Brain pericyte (primary cell): ENCODE measurements around the gene FCER1A.
"Not testable (repeated sequence)": the region's sequence is repeated elsewhere in the genome, so short reads cannot be mapped to it uniquely, and the experiment has no call there.

Experiments
- DNase-seq: peaks from one replicate; pipeline ENCODE4 v3.0.0-alpha.2; 2012; ENCODE audit warnings: low read depth, low spot score

The FCER1A gene

DNA sequence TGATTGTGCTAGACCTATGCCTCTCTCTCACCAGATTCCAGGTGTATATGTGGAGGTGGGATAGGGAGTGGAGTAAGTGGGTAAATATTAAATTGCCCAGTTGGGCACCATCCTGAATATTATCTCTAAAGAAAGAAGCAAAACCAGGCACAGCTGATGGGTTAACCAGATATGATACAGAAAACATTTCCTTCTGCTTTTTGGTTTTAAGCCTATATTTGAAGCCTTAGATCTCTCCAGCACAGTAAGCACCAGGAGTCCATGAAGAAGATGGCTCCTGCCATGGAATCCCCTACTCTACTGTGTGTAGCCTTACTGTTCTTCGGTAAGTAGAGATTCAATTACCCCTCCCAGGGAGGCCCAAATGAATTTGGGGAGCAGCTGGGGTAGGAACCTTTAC is at the start of gene FCER1A:
FCER1A (plus strand) TSS at position 242 of the 400 bp plus-strand sequence; CDS start at position 271, 29 bp downstream.
- DNase-seq = no peak

DNA sequence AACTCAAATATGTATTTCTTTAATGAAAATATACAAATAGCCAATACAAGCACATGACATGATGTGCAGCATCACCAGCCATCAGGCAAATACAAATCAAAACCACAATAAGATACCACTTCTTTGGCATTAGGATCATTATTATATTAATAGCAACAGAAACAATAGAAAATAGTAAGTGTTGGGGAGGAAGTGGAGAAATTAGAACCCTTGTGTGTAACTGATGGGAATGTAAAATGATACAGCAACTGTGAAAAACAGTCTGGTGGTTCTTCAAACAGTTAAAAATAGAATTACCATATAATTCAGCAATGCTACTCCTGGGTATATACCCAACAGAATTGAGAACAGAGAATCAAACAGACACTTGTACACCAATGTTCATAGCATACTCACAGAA is 40.8 kb upstream of the FCER1A start:
- no peak for DNase-seq

DNA sequence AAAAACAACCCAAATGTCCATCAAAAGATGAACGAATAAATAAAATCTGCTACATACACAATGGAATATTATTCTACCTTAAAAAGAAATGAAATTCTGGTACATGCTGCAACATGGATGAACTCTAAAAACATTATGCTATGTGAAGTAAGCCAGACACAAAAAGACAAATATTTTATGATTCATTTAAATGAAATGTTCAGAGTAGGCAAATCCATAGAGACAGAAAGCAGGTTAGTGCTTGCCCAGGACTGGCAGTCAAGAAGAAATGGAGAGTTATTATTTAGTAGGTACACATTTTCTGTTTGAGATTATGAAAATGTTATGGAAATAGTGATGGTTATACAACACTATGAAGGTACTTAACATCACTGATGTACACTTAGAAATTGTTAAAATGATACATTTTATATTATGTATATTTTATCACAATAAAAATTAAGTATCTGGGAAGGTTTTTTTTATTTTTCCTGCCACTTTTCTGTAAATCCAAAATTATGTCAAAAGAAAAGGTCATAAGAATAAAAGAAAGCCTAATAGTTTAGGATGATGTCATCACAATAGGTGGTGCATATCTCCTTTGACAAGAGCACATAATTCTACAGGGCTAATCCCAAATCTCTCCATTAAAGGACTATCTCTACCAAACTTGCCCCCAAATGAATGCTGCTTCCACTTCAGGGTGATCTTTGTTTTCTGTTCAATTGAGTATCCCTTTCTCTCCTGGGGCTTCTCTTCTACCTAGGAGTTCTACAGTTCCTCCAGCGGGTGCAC is 40.2 kb upstream of the FCER1A start:
- DNase-seq = no peak

DNA sequence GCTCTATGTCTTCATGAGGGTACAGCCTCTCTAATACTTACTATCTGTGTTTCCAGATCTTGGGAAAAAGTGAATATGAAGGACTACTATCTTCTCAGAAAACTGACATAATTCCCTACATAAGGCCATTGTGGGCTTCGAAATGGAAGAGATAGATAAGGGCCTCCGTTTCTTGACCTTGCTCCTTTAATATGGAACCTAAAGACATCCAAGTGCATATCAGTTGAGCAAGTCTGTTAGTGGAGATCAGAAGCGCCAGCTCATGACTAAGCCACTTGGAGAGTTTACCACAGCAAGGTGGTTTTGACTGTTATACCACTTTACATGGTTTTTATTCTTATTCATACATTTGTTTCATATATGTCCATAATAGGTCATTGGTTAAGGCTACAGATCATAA is 35.3 kb upstream of the FCER1A start:
- no peak for DNase-seq

DNA sequence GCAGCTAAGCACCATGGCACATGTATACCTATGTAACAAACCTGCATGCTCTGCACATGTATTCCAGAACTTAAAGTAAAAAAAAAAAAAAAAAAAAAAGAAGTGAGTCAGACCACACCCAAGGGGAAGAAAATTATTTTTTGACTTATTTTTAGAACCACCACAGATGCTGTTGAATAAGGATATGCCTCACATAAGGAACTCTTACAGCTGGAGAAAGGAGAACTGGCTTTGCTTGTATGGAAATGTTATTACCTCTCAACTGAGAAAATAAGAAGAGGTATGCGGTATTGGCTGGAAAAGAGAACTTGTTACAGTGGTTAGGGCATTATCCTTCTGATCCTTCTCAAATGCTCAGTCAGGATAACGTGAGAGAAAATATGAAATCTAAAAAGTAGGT is 27.5 kb upstream of the FCER1A start:
- no peak for DNase-seq

DNA sequence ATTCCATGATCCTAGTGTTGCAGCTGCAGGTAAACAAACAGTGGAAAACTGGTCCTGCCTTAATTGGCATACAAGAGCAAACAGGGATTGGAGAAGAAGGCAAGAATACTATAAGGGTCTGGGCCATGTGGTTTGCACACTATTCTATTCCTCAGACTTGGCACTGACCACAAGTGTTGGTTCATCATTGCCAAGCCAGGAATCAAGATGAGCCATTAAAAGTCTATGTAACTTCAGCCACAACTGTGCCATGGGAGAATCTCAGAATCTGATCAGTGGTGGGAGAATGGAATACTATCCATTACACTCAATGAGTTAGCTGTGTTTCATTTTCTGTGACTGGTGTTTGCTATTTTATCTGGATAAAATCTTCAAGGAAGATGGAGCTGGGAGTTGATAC is 26.2 kb upstream of the FCER1A start:
- DNase-seq = no peak

DNA sequence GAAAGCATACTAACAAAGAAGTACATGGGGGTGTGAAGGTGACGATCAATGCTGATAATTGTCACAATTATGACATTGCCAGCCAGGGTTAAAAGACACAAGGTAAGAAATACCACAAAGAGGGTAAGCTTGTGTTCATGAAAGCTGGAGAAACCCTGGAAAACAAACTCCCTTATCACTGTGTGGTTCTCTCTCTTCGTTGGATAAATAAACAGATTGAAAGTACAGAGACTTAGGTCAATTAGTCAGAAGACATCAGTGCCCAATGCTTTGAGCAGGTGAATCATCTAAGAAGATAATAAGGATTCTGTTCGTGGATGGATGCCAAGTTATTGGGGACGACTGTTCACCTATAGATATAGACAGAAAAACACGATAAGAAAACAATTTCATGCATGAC is 22.4 kb upstream of the FCER1A start:
- no peak for DNase-seq

DNA sequence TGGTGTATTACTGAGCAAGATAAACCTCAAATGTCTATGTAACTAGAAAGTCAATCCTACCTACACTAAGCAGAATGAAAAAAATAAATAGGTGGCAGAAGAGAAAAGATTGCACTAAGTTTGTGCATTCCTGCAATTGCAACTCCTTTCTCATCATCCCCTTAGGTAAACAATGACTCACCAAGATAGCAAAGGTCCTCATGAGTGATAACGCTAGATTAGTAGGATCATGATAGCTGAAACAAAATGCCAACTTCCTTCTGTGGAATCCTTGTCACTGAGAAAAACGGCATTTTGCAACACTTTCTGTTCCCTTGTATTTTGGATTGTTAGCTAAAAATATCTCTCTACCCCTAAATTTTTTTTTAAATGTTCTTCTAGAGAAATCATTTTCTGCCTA is 20.0 kb upstream of the FCER1A start:
- no peak for DNase-seq

DNA sequence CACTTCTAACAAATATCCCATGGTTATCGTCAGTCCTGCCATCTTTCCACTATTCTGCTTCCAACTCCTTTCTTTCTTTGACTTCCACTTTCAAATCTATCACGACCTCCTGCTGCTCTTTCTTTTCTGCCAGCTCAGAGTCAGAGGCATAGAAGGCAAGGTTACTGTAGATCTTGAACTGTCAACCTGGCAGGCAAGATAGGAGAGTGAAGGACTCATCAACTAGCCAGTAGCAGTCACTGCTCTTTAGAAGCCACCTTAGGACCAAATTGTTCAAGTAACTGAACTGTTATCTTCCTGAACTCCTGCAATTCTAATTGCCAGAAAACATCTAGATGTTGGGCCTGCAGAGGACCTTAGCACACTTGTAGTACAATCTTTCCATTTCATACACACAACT is 13.1 kb upstream of the FCER1A start:
- DNase-seq = no peak

DNA sequence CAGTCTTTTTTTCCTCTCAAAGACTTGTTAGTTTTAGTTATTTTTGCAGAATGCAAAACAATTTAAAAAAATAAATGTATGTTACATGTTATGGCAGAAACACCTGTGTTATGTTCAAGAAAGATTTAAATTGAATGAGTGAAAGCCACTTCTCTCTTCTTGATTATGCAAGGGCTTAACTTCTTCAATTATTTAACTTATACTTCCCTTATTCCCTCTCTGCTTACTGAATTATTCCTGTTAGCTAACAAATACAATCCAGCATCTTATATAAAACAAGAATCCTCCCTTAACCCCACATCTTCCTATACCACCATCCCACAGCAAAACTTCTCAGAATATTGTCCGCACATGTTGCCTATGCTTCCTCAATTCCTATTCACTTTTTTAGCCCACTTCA is 10.7 kb upstream of the FCER1A start:
- DNase-seq = no peak

DNA sequence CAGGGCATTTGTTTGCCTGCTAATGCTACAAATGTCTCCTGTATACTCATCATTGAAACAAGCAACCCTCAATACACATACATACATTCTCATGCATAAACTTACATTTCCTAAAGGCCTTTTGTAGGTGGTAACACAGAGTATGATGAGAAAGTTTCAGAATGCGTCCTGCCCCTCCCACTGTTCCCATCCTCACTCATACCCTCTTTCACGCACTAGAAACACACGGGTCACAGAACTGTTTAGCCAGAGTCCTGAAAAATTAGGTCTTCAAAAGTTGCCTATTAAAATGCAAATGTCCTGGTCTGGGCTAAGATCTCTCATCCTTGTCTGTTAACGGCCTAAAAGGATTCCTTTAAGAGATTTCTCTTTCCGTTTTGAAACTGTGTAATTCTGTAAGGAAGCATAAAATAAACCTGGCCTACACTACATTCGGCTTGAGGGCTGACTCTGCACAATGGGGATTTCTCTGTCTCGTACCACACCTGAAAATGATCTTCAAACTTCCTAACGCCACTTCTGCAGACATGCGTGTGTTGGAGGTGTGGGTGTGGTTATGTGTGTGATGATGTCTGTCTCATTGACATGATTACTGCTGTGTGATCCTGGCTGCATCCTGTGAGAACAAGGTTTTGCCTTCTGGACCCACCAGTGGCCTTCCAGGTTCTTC is 5.3 kb upstream of the FCER1A start:
- no peak for DNase-seq

DNA sequence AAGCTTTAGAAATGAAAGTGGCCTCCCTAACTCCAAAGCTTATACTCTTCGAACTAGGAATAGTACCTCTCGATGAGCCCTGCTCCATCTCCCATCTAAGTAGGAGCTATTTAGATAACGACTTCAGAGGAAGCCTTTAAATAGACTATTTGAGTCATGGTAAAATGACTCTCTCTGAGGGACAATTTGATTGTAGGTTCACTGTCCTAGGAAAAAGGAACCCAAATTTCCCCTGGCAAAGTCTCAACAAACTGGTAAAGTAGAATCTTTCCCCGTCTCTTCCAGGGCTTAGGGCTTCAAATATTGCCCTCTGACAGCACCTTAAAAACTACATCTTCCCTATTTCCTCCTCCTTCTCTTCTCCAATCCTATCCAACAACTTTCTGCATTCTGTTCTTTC is 2.0 kb upstream of the FCER1A start:
- DNase-seq = no peak

DNA sequence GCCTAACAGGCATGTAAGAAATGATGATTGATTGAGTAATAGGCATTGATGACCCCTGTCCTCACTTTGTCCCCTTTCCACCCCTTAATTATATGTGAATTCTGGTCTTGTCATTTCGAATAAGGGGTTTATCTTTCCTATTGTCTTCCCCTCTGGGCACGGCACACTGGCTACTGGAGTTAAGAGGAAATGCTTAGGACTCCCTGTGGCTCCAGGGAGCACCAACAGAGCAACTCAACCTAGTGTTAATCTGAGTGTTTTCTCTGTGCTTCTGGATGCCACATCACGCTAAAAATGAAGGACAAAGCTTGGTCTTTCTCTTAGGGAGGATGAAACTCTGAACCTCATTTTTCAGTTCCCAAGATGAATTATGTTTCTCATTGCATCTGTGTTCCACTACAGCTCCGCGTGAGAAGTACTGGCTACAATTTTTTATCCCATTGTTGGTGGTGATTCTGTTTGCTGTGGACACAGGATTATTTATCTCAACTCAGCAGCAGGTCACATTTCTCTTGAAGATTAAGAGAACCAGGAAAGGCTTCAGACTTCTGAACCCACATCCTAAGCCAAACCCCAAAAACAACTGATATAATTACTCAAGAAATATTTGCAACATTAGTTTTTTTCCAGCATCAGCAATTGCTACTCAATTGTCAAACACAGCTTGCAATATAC is 5.3 kb downstream of the FCER1A start:
- DNase-seq = no peak

DNA sequence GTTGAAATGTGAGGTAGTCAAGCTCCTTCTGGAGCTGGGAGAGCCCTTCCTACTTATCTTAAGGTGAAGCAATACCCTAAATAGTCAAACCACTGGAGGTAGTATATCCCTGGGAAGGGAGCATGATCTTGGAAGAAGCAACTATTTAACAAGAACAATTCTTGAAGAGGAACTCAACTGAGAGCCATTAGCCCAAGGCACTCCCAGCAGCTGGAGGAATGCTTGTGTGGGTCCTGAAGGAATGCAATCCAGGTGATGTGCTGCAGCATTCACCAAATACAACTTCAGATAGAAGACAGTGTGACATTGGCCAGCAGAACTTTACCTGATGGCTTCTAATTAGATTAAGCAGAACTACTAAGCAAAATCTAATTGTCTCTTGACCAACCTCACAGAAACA is 9.5 kb downstream of the FCER1A start:
- no peak for DNase-seq

DNA sequence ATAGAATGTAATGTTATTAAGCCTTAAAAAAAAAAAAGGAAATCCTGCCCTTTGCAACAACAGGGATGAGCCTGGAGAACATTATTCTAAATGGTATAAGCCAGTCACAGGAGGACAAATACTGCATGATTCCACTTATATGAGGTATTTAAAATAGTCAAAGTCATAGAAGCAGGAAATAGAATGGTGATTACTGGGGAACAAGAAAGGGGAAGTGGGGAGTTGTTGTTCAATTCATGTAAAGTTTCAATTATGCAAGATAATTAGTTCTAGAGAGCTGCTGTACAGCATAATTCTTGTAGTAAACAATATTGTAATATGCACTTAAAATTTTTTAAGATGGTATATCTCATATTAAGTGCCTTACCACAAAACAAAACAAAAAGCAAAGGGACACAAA is 13.2 kb downstream of the FCER1A start:
- DNase-seq = no peak

DNA sequence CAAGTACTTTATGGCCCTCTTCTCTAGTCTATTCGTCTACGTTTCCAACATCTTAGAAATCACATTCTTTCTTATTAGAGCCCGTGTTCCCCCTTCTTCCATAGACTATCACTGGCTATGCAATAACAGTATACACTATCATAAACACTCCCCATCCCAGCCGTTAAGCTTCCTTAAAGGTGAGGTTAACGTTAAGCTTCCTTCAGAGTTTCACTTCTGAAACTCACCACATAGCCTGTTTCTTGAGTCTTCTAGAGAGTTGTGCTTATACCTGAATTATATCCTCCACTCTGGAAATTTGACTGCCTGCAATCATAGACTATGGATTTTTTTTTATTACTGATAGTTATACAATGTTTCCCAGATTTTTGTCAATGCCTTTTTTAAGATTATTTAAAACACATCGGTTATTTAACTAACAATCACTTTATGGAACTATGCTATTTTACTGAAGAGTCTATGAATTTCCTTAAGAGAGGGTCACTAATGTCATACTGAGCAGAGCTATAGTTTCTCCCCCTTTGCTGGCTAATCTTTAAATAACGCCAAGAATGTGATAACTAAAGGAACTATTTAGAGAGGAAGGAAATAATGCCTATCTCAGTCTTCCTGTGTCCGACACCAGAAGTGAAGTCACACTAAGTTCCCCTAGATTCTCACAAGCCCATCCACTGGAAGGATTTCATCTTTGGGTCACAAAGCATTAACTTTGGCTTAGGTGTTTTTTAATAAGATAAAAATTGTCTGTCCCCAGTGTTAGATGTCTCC is 16.8 kb downstream of the FCER1A start:
- DNase-seq = no peak

DNA sequence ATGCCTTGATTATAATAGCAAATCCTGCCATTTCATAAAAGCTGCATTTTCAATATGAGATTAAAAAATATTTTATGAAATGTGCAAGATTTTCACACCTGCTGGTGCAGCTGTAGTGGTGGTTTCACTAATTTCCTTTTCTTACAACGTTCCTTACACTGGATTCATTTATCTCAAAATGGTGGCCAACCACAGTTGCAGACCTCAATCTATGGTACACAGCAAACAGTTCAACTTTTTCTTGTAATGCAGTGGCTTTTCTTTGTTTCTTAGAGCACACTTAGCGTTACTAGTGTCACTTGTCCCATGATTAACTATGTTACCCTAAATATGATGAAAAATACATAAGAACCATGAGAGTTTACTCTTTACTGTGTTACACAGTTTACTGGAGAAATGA is 32.7 kb downstream of the FCER1A start:
- no peak for DNase-seq

DNA sequence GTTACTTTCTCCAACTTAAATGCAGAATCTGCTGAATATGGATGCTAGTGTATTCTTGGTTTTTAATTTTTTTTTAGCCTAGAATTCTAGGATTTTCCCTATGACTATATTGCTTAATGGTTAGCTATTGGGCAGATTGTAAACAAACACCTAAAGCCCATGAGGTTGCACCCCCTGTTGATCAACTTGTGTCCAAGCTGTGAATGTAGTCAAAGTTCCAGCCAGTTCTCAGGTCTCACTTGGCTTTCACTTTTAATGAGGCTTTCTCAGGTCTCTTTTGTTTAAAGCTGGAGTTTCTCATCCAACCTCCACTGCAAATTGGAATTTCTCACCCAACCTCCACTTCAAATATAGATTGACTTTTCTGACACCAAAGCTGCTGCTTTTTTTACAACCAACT is 35.9 kb downstream of the FCER1A start:
- DNase-seq = no peak

DNA sequence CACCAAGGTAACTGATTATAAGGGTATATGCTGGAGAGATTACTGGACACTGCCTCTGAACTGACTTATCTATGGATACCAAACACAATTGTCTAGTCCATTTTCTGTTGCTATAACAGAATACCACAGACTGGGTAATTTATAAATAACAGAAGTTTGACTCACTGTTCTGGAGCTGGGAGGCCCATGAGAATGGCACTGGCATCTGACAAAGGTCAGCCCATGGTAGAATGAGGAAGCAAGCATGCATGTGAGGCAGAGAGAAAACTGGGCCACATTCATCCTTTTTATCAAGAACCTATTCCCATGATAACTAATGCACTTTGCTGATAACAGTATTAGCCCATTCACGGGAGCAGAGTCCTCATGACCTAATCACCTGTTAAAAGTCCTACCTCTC is 37.4 kb downstream of the FCER1A start:
- DNase-seq = no peak

DNA sequence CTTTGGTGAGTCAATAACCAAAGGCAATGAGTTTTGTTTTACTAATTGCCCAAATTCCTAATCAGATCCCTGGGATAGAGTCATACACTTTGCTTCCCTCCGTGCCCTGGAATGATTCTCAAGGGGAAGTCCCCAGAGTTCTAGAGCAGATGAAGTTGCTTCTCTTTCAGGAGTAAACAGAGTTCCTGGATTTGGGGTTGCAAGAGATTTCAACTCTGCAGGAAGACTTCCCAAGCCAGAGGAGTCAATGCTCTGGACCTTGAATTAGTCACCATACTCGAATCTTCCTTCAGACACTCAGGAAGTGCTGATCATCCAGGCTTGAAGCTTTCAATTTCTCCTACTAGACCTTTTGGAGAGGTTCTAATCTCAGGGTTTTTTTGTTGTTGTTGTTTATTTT is 39.6 kb downstream of the FCER1A start:
- DNase-seq = no peak

DNA sequence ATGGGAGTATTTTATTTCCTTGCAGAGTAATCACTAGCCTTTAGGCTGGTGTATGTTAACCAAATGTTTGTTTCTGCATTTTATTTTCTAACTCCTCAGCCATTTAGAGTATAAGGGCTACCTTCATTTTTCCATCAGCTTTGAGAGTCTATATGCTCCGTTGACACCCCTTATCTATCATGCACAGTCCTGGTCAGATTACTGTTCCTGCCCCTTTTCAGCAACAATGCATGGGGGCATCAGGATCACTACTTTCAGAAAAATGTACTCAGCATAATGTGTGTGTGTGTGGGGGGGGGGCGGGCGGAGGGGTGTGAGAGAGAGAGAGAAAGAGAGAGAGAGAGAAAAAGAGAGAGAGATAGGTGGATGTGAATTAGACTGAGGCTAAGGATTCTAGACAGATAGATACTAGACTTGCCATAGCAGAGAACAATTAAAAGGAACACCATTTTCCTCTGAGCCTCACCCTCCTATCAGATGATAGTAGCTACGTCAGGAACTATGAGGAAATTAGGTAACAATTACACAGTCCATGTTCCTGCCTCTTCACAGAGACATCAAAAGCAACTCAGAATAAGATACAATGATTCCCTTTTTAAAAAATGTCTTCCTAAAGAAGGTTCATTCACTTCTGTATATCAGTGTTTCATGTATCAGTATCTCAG is 40.8 kb downstream of the FCER1A start:
- DNase-seq = no peak

DNA sequence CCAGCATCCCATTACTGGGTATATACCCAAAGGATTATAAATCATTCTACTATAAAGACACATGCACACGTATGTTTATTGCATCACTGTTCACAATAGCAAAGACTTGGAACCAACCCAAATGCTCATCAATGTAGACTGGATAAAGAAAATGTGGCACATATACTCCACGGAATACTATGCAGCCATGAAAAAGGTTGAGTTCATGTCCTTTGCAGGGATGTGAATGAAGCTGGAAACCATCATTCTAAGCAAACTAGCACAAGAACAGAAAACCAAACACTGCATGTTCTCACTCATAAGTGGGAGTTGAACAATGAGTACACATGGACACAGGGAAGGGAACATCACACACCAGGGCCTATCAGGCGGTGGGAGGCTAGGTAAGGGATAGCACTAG is 47.2 kb downstream of the FCER1A start:
- DNase-seq = not testable (repeated sequence)
